Mammary epithelial cell (primary cell): Measurements from ENCODE around the gene PTPRT.

ENCODE experiments used
- EZH2 ChIP-seq: IDR thresholded peaks from 2 replicates; pipeline ENCODE4 v1.6.1; 2012; ENCODE audit warnings: low read length, inconsistent platforms, borderline replicate concordance
- TF ChIP-seq, protein P1 (sequence below), 2 donors: IDR thresholded peaks in 1 of 2; conservative IDR thresholded peaks in 1 of 2; 2 replicates each; pipeline ENCODE4 v1.5.1; 2011 to 2012; ENCODE audit warnings: inconsistent platforms in 2 of 2, low read length in 2 of 2, mild to moderate bottlenecking in 2 of 2, control low read depth in 1 of 2, low read depth in 1 of 2; ENCODE audit not compliant: insufficient read depth in 1 of 2; ENCODE audit errors: extremely low read depth in 1 of 2

DNA sequence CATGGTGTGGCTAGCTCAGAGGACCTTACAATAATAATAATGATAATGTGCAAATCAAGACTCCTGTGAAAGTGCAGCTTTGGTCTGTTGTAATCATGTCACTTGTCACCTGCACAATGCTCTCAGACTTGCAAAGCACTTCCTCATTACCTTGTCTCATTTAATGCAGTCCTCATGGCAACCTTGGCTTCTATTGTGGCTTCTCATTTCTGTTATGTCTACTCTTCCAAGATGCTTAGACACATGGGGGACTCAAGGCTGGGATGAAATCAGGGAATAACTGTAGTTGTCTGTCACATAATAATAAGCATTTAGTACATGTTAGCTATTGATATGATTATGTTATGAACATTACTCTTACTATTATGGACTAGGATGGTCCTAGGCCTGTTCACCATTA, 484.2 kb downstream of the PTPRT start:
- no peak for TF ChIP-seq EZH2
- TF ChIP-seq, protein P1, sequence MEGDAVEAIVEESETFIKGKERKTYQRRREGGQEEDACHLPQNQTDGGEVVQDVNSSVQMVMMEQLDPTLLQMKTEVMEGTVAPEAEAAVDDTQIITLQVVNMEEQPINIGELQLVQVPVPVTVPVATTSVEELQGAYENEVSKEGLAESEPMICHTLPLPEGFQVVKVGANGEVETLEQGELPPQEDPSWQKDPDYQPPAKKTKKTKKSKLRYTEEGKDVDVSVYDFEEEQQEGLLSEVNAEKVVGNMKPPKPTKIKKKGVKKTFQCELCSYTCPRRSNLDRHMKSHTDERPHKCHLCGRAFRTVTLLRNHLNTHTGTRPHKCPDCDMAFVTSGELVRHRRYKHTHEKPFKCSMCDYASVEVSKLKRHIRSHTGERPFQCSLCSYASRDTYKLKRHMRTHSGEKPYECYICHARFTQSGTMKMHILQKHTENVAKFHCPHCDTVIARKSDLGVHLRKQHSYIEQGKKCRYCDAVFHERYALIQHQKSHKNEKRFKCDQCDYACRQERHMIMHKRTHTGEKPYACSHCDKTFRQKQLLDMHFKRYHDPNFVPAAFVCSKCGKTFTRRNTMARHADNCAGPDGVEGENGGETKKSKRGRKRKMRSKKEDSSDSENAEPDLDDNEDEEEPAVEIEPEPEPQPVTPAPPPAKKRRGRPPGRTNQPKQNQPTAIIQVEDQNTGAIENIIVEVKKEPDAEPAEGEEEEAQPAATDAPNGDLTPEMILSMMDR (conservative IDR thresholded peaks at IDR 0.05 in 1 of 2, IDR thresholded peaks at IDR 0.05 in 1 of 2; ENCODE audit: extremely low read depth in 1 of 2, insufficient read depth in 1 of 2, low read depth in 1 of 2, low read length in 2 of 2): no peak
